K562 (cell line): ENCODE results near the gene DNAJC1. TPM values are rescaled to one million over a fixed set of nuclear protein-coding genes. Genes with fewer than 3 reads are reported as not detected.
A peak's percentile ranks its signal among the peaks of the same experiment; 100 is the strongest.

Experiments used
- ATAC-seq: fragments of 200-7000 bp; cut with Tn5 transposase; 3 replicates; pipeline ENCODE4 v1.9.1; 2020; ENCODE audit warnings: moderate library complexity
- BruUV-seq: library from RNA; stranded (reverse); fragments of 400-500 nt; replicated peaks from 2 replicates; lab custom pipeline; 2021; lab: Mats Ljungman, UMichigan
- CTCF ChIA-PET: fragments of 300-600 bp; formaldehyde crosslinking; extraction: SDS; loops from one replicate; lab custom pipeline; 2021; ENCODE audit warnings: low intra/inter-chr PET ratio; lab: Yijun Ruan, JAX
- POLR2A ChIA-PET: fragments of 300-600, 350-650 bp; sonication (Branson Sonifier 250); formaldehyde crosslinking; extraction: SDS; loops from one replicate; lab custom pipeline; 2021; ENCODE audit warnings: antibody characterized with exemption, inconsistent platforms; lab: Yijun Ruan, JAX
- DNase-seq, 4 experiments: peaks; one replicate each; pipeline versions ENCODE4 v3.0.0 to v3.0.0-alpha.2; 2011 to 2018; ENCODE audit warnings: low spot score in 3 of 4, mixed read lengths in 3 of 4; ENCODE audit errors: extremely low read depth in 1 of 4
- FAIRE-seq: peaks from 2 replicates; lab custom pipeline; 2011; peaks lifted over from hg19 to GRCh38; lab: Jason Lieb, UNC
- H2AFZ ChIP-seq: 2 replicates; pipeline ENCODE4 v1.6.0; 2011; ENCODE audit warnings: low read depth, low read length, control low read depth, inconsistent platforms
- H3K27ac ChIP-seq: fragments of 200-600 bp; 3 replicates; pipeline ENCODE4 v1.8.0; 2011; ENCODE audit warnings: low read depth, mild to moderate bottlenecking, control low read depth, inconsistent platforms, low read length, moderate library complexity, mixed read lengths; ENCODE audit errors: extremely low read depth
- H3K27me3 ChIP-seq, 2 experiments: fragments of 300-600 bp in 1 of 2; 2 replicates in 1 of 2; 3 replicates in 1 of 2; pipeline versions ENCODE4 v1.6.0 to v1.8.0; 2011; ENCODE audit warnings: inconsistent platforms in 2 of 2, low read length in 2 of 2, mild to moderate bottlenecking in 1 of 2, mixed read lengths in 1 of 2, moderate library complexity in 1 of 2; ENCODE audit not compliant: control insufficient read depth in 2 of 2, insufficient read depth in 2 of 2
- H3K36me3 ChIP-seq: fragments of 300-600 bp; 3 replicates; pipeline ENCODE4 v1.8.0; 2011; ENCODE audit warnings: mild to moderate bottlenecking, low read length, inconsistent platforms; ENCODE audit not compliant: control insufficient read depth, insufficient read depth
- H3K4me1 ChIP-seq, 2 experiments: fragments of 200-600 bp in 1 of 2; replicated peaks in 1 of 2; 2 replicates in 1 of 2; 3 replicates in 1 of 2; pipeline versions ENCODE4 v1.5.1 to v1.8.0; 2011; ENCODE audit warnings: inconsistent platforms in 2 of 2, low read length in 2 of 2, mild to moderate bottlenecking in 1 of 2, mixed read lengths in 1 of 2, moderate library complexity in 1 of 2; ENCODE audit not compliant: control insufficient read depth in 2 of 2, insufficient read depth in 2 of 2
- H3K4me2 ChIP-seq: 2 replicates; pipeline ENCODE4 v1.6.1; 2011; ENCODE audit warnings: low read length, control low read depth, inconsistent platforms, mixed read lengths; ENCODE audit not compliant: insufficient read depth
- H3K4me3 ChIP-seq: fragments of 200-600 bp; sonication (generic), shearing (Covaris generic); 2 replicates; pipeline ENCODE4 v1.5.1; 2016; ENCODE audit warnings: control low read depth, inconsistent platforms
- H3K79me2 ChIP-seq: fragments of 200-600 bp; 3 replicates; pipeline ENCODE4 v1.8.0; 2011; ENCODE audit warnings: low read length, inconsistent platforms; ENCODE audit not compliant: control insufficient read depth, insufficient read depth
- H3K9ac ChIP-seq, 2 experiments: 2 replicates each; pipeline versions ENCODE4 v1.6.0 to v1.6.1; 2011; ENCODE audit warnings: low read depth in 2 of 2, low read length in 2 of 2, control low read depth in 1 of 2, inconsistent platforms in 1 of 2, mild to moderate bottlenecking in 1 of 2, mixed read lengths in 1 of 2; ENCODE audit not compliant: insufficient read depth in 1 of 2
- H3K9me1 ChIP-seq: one replicate; pipeline ENCODE4 v1.6.0; 2011; ENCODE audit warnings: inconsistent platforms, mild to moderate bottlenecking, low read length, moderate library complexity; ENCODE audit not compliant: control insufficient read depth, insufficient read depth
- H3K9me3 ChIP-seq: replicated peaks from 2 replicates; pipeline ENCODE4 v1.5.1; 2011; ENCODE audit warnings: low read depth, low read length, inconsistent platforms; ENCODE audit not compliant: control insufficient read depth, insufficient read depth
- H4K20me1 ChIP-seq: replicated peaks from 2 replicates; pipeline ENCODE4 v1.6.1; 2011; ENCODE audit warnings: low read length, inconsistent platforms, mixed read lengths; ENCODE audit not compliant: control insufficient read depth, insufficient read depth
- HBP1 ChIP-seq: fragments of 450-650 bp; formaldehyde crosslinking; IDR thresholded peaks from 2 replicates; pipeline ENCODE4 v1.4.0; 2022; ENCODE audit warnings: missing genetic modification characterization
- L3MBTL2 ChIP-seq: fragments of 450-650 bp; IDR thresholded peaks from 2 replicates; pipeline ENCODE4 v1.6.1; 2016; ENCODE audit warnings: mild to moderate bottlenecking, moderate library complexity
- NFXL1 ChIP-seq: fragments of 450-650 bp; formaldehyde crosslinking; IDR thresholded peaks from 2 replicates; pipeline ENCODE4 v1.4.0; 2021; ENCODE audit warnings: mild to moderate bottlenecking
- PBX2 ChIP-seq, 2 experiments: IDR thresholded peaks in 1 of 2; conservative IDR thresholded peaks in 1 of 2; 2 replicates each; pipeline ENCODE4 v1.6.1; 2016; ENCODE audit warnings: low read depth in 2 of 2, mild to moderate bottlenecking in 1 of 2, missing compliant biosample characterization in 1 of 2, missing genetic modification characterization in 1 of 2, moderate library complexity in 1 of 2
- PHF21A ChIP-seq: fragments of 450-650 bp; IDR thresholded peaks from 2 replicates; pipeline ENCODE4 v1.6.1; 2017; ENCODE audit warnings: low read depth, borderline replicate concordance
- RBM25 ChIP-seq: fragments of 200-400 bp; formaldehyde crosslinking; IDR thresholded peaks from 2 replicates; pipeline ENCODE4 v1.6.1; 2018; ENCODE audit warnings: low read length, low read depth, moderate library complexity; ENCODE audit not compliant: severe bottlenecking
- RBM39 ChIP-seq: fragments of 200-400 bp; formaldehyde crosslinking; optimal IDR thresholded peaks from 2 replicates; pipeline ENCODE3; 2018; ENCODE audit warnings: low read depth, low read length
- SREBF2 ChIP-seq: sonication (generic); formaldehyde crosslinking; IDR thresholded peaks from 2 replicates; pipeline ENCODE4 v1.4.0; 2020; ENCODE audit warnings: mild to moderate bottlenecking, missing genetic modification reagents
- ZFP36 ChIP-seq: fragments of 150-350 bp; IDR thresholded peaks from 2 replicates; pipeline ENCODE4 v1.6.1; 2018; ENCODE audit warnings: low read length, low read depth; ENCODE audit not compliant: partially characterized antibody
- ZNF217 ChIP-seq: sonication (generic); formaldehyde crosslinking; IDR thresholded peaks from 2 replicates; pipeline ENCODE4 v1.8.0; 2022; ENCODE audit warnings: mild to moderate bottlenecking, missing genetic modification reagents
- ZNF780A ChIP-seq: fragments of 250-450 bp; sonication (Bioruptor Pico); IDR thresholded peaks from 2 replicates; pipeline ENCODE4 v1.5.0; 2021; ENCODE audit warnings: mild to moderate bottlenecking
- WGBS: fragments of 100-300 bp; shearing (Covaris generic); methylation state at CpG from one replicate; pipeline ENCODE4 v1.1.6; 2016; ENCODE audit warnings: low coverage, mixed read lengths; ENCODE audit not compliant: insufficient coverage; ENCODE audit errors: missing lambda C conversion rate; 5-methylcytosine and 5-hydroxymethylcytosine counted together
- in situ Hi-C: fragments of 300-500 bp; cut with MboI; formaldehyde crosslinking; loops from 4 replicates; pipeline ENCODE4 v1.15.0; 2018; ENCODE audit warnings: inconsistent platforms, mixed read lengths
- intact Hi-C: fragments of 100-400 bp; cut with micrococcal nuclease; formaldehyde crosslinking; loops from 2 replicates; pipeline ENCODE4 v1.14.2; 2022
- polyA plus RNA-seq, 8 experiments: library from polyadenylated mRNA; depleted of rRNA in 4 of 8; stranded (reverse) in 5 of 8; unstranded in 3 of 8; fragments of >200 nt; fragmentation: Nextera tagmentation in 2 of 8; fragmentation: Illumina TruSeq in 1 of 8; extraction: Ambion mirVana in 2 of 8; extraction: Trizol in 1 of 8; gene quantifications; 2 replicates each; pipeline versions ENCODE4 v1.2.1 to v1.2.3, GENCODE V29; 2011 to 2014; ENCODE audit warnings: inconsistent platforms in 1 of 8, missing spikeins in 1 of 8
- total RNA-seq, 7 experiments: library from RNA; depleted of rRNA in 6 of 7; stranded (reverse); fragments of >200 nt in 6 of 7; fragmentation: Illumina TruSeq in 2 of 7; extraction: Trizol in 2 of 7; gene quantifications; 2 replicates each; pipeline versions ENCODE4 v1.2.1 to v1.2.3, GENCODE V29; 2011 to 2021; ENCODE audit warnings: low replicate concordance in 1 of 7
- TF ChIP-seq, protein P1 (sequence below): sonication (generic); formaldehyde crosslinking; IDR thresholded peaks from 2 replicates; pipeline ENCODE4 v1.8.1; 2023; ENCODE audit warnings: mild to moderate bottlenecking, missing genetic modification reagents

DNAJC1 gene
- total and polyA plus RNA-seq, 9 of the 15 experiments (the other 6 are each of a cell fraction or from before 2014, with no cell fraction given): 5.4 to 77.6 (median 40.3) TPM

- TF ChIP-seq HBP1 (CRISPR knock-in tag): no peak
- TF ChIP-seq NFXL1 (CRISPR knock-in tag): no peak
- no peak for TF ChIP-seq SREBF2 (CRISPR knock-in tag)
- TF ChIP-seq, protein P1, sequence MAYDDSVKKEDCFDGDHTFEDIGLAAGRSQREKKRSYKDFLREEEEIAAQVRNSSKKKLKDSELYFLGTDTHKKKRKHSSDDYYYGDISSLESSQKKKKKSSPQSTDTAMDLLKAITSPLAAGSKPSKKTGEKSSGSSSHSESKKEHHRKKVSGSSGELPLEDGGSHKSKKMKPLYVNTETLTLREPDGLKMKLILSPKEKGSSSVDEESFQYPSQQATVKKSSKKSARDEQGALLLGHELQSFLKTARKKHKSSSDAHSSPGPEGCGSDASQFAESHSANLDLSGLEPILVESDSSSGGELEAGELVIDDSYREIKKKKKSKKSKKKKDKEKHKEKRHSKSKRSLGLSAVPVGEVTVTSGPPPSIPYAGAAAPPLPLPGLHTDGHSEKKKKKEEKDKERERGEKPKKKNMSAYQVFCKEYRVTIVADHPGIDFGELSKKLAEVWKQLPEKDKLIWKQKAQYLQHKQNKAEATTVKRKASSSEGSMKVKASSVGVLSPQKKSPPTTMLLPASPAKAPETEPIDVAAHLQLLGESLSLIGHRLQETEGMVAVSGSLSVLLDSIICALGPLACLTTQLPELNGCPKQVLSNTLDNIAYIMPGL: no peak
- TF ChIP-seq, all 486 proteins: peak for 0
Measured at GRCh38 chr10:22023508-22023907, 20.0 kb upstream of the DNAJC1 start (continued).

DNA sequence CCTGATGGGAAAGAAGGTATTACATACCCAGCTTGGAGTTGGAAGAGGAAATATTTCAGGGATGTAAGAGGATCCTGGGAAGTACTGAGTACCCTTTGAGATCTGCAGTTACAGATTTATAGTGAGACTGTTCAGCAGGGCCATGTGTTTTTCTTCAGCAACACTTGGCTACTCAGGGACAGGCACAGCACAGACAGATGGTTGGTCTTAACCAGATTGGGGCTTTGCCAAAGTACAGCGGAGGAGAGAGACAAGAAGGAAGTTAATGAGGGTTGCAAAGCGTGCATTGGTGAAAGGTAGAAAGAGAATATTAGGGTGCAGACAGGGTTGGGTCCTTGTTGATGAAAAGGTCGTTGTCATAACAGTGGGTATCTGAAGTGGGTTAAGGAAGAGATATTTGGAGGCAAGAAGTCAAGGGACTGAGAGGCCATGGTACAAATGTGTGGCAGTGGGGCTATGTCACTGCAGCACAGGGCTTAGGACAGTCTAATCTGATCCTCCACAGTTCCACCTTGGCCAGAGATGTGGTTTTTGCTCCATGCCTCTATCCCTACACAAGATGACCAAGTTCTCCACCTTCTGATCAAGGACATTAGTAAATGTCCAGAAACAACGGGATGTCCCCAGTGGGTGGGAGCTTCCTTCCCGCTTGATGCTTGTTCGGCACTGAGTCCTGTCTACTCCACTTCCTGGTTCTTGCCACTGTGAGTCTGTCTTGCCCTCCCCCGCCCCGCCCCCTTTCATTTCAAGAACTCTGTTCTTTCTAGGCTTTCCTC, 18.9 kb upstream of the DNAJC1 start:
- Histone ChIP-seq H2AFZ (peak overlapping the region; percentile 97), H3K27ac (peak overlapping the region; percentile 39), H3K4me1 (peaks cover 9 to 23% of the 10 kb centered on the region in 2 experiments; a peak in 3 of 5 replicates), H3K9me3 (0 out of 2 replicates have a peak, but pooled peaks cover 8% of the 10 kb centered on the region), H3K4me2 (peak overlapping the region; percentile 81), H3K9ac (peak overlapping the region; percentile 29 to 32; a peak in 3 of 4 replicates), H3K4me3 (no peak overlapping the region), H3K9me1 (no peaks in the 10 kb centered on the region), H3K36me3 (no peaks in the 10 kb centered on the region; the same call in 2 of the 3 replicates), H4K20me1 (no peaks in the 10 kb centered on the region), H3K79me2 (no peaks in the 10 kb centered on the region), H3K27me3 (no peaks in the 10 kb centered on the region)
- no TSS peak for BruUV-seq
- WGBS: 22% methylated on average over 6 of the region's 8 CpGs
- DNase-seq: peak; percentile 41 to 76 (median 60)
- peak; percentile 90 for ATAC-seq
- peak; percentile 15 for FAIRE-seq
- in situ Hi-C loops (no loop called here), intact Hi-C loops (no loop called here)
- ChIA-PET CTCF (no interaction called here), POLR2A (interaction anchor here (1.3 kb wide), 1 partner anchor 19 kb away, joined by 5 read pairs; the partner anchor contains the start of gene DNAJC1)
- TF ChIP-seq RBM39: no peak
- peak; percentile 20 for TF ChIP-seq ZFP36
- TF ChIP-seq RBM25: no peak
- 0 out of 2 replicates have a peak, but pooled peaks have one; percentile 10 for TF ChIP-seq L3MBTL2
- TF ChIP-seq ZNF217 (CRISPR knock-in tag): no peak
- no peak for TF ChIP-seq PBX2 (CRISPR knock-in tag; IDR thresholded peaks at IDR 0.05; ENCODE audit: low read depth)
- 0 out of 2 replicates have a peak, but pooled peaks have one; percentile 34 for TF ChIP-seq PBX2 (tag; conservative IDR thresholded peaks at IDR 0.05; ENCODE audit: low read depth)
- no peak for TF ChIP-seq ZNF780A (CRISPR knock-in tag)
- TF ChIP-seq PHF21A: no peak
